Stimulated activated CD4-positive, alpha-beta T cell treated with anti-CD3 and anti-CD28 coated beads, Interleukin-1b, Interleukin-23, amount 100 ng/mL, for 48 hours (primary cell): ENCODE data around the gene PIP5KL1.
A peak's percentile ranks its signal among the peaks of the same experiment; 100 is the strongest.

ENCODE experiments used
- DNase-seq: peaks from one replicate; pipeline ENCODE4 v3.0.0-alpha.2; 2020

Gene PIP5KL1

DNA sequence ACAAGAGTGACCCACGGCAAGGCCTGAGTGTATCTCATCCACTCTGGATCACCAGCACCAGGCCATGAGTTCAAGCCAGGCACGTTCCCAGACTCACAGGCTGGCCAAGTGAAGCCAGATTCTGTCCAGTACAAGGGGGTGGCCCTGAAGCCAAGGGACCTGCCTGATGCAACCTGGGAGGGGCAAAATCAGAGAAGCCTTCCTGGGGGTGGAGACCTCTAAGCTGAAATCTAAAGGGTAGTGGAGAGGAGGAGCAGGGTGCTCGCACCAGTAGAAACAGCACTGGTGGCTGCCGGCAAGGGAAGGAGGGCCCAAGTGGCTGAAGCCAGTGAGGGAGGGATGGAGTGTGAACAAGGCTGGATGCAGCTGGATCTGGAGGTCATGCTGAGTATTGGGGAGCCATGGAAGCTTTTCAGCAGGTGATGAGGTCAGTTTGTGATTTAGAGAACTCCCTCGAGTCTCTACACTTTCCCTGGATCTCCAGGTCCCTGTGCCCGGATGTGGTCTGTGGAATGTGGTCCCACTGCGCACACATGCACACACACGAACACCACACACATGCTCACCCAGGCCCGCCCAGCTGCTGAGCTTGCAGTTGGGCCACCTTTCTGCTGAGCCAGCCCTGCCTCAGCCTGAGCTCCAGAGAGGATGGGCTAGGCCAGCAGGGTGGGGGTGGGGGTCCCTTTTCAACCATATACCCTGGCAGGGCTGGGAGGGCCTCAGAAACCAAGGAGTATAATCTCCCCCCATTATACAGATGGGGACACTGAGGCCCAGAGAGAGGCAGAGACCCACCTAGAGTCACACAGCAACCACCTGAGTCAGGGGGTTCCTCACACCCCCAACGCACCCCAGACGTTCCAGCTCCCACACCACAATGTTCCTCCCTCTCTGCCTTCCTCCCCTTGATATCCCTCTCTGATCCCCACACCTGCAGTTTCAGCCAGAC is 1.6 kb downstream of the PIP5KL1 start:
- DNase-seq = no peak

- no peak for DNase-seq
These were observed 2.4 kb downstream of the PIP5KL1 start for GRCh38 chr9:127927988-127928675.

- peak; percentile 70 for DNase-seq
These were observed 3.2 kb downstream of the PIP5KL1 start for GRCh38 chr9:127927201-127927987.

- no peak for DNase-seq
These were observed 3.7 kb downstream of the PIP5KL1 start for GRCh38 chr9:127926906-127927200.

GRCh38 chr9:127925959-127926905 is 4.3 kb downstream of the PIP5KL1 start:
- DNase-seq = no peak

DNA sequence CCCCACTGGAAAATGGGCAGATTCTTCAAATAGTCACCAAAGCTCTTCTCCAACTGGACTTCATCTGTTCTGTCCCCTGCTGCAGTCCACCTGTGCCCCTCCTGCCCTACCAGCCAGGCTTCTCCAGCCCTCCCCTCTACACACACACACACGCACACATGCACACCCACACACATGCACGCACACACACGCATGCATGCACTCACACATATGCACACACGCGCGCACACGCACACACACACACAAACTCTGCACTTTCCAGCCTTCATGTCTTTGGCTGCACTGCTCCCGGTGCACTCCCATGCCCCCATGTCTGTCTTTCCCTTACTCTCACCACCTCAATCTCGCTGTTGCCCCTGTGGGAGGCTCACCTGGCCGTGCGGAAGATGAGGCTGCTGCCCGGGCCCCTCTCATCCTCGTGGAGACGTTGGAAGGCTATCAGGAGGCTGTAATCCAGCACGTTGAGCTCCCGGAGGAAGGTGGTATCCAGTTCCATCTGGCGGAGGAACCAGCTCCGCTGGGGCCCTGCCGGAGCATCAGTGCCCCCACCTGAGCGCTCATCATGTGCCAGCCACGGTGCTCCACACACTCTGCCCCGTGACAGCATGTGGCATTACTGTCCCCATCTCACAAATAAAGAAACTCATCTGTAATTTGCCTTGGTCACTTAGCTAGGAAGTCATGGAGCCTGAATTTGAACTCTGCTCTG is 5.7 kb downstream of the PIP5KL1 start:
- DNase-seq = no peak

GRCh38 chr9:127923771-127924170 is 6.8 kb downstream of the PIP5KL1 start:
- DNase-seq = no peak

GRCh38 chr9:127923046-127923445 is 7.5 kb downstream of the PIP5KL1 start:
- DNase-seq = no peak

- peak; percentile 73 for DNase-seq
These were observed 8.9 kb downstream of the PIP5KL1 start for GRCh38 chr9:127921557-127922120.

DNA sequence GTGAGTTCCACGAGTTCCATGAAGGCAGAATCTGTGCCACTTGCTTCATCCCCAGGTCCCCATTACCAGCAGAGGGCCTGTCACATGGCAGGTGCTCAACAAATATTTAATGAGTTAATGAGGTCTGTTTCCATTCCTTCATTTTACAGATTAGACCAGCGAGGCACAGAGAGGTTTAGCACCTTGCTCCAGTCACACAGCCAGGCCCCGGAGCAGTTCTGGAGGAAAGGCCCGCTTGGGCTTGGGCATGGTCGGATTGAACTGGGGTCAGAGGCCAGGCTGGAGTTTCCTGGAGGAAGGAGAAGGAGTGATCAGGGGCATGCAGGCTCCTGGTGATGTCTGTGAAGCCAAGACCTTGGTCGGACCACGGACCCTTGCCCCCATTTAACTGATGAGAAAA is 9.8 kb downstream of the PIP5KL1 start:
- no peak for DNase-seq

DNA sequence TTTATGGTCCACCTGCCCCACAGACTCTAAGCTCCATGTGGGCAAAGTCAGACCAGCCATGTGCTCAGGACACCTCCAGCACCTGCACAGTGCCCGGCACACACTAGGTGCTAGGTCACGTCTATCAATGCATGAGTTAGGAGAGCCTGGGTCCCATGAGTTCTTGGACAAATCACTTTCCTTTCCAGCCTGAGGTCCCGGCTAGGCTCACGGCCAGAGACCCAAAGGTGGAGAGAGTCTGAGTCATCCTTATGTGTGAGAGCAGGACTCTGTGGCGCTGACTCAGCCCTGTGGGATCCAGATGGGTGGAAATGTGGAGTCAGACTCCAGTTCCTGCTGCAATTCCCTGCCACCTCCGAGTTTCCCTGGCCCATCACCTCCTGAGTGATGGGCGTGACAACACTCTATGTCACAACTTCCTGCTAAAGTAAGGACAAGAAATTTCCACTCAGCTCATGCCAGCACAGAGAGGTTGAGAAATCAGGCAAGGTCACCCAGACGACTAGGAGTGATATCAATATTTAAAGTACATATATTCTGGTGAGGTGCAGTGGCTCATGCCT is 11.2 kb downstream of the PIP5KL1 start:
- peak; percentile 59 for DNase-seq

DNA sequence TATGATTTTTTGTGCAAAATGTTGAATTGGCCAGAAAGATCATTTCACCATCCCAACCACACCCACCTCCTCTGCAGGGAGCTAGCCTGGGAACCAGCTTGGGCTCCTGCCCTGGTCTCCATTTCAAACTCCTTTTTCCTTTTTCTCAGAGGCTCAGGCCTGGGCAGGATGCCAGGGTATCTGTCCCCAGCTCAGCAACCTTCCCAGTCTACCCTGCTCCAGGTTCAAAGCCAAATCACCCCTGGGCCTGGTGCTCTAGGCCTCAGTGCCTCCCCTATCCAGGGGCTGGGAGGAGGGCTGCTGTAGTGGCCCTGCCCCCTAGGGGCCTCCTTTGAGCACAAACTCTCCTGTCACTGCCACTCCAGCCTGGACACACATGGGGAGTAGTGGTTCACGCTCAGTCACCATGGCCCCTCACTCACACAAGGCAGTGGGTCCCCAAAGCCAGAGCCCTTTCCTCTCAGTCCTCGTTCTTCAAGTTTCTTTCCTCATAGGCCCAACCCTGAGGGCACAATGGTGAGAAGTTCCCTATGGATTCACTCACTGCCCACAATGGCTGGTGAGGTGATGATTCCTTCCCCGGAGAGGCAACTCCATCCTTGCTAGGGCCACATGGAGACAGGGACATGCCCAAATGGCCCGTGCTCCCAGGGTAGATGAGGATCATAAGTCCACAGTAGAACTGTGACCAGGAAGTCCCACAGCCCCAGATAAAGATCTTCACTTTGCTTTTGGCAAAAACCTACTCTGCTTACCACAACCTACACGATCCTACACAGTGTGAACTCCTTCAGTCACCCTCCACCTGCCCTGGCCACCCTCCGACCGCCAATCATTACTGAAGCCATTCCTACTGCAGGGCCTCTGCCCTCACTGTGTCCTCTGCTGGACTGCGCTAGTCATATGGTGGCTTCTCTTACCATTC is 12.1 kb downstream of the PIP5KL1 start:
- no peak for DNase-seq

DNA sequence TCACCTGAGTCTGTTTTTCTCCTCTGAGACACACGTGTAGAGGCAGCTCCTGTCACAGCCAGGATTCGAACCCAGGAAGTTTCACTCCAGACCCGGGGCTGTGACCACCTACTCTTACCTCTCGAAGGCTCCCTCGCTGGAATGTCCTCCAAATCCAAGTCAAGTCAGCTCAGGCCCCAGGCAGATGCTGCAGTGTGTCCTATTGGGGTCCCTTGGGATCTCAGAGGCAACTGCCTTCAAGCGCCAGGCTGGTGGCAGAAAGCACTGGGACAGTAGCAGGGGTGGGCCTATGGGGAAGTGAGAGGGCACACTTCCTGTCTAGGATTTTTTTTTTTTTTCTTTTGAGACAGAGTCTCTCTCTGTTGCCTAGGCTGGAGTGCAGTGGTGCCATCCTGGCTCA is 13.0 kb downstream of the PIP5KL1 start:
- no peak for DNase-seq

- DNase-seq = peak; percentile 93
These were observed 13.6 kb downstream of the PIP5KL1 start, which contains the start of gene ST6GALNAC4 for GRCh38 chr9:127916720-127917581. TSS of gene ST6GALNAC4 (minus strand) at chr9:127917041. CDS start at chr9:127916419, 622 bp downstream.

DNA sequence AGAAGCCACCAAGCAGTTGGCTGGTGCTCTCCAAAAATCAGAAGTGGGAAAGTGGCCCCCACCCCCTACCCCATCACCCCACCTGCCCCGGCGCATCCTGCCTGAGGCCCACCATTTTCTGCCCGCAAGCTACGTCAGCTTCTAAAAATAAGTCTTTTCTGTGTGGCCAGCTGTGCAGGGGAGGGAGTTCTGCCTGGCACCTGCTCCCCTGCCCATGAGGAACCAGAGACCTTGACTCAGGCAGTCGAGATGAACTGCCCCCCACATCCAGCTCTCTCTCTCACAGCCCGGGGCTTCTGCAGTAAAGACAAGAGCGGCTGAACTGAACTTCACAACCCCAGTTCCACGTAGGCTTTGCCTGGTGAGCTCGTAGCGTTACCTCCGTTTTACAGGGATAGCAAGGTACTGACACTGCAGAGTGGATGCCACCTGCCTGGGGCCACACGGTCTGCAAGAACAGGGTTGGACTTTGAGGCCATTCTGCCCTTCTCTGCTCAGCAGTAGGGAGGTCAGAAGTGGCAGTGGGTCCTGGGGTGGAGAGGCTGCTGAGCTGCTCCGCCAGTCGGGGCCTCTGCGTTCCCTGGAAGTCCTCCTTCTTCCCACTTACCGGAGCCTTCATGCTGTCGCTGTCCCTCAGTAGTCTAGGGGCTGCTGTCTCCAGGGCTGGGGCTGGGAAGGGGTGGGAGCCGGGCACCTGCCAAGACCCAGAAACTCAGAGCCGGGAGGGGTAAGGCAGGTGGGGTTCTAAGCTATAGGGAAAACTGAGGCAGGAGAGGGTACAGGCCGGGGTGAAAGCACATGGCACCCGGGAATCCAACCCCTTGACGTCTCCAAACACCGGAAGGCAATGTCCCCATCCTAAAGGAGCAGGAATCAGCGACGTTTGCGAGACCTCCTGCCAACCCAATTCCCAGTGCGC is 14.5 kb downstream of the PIP5KL1 start:
- DNase-seq = no peak

GRCh38 chr9:127915325-127915752 is 15.2 kb downstream of the PIP5KL1 start:
- DNase-seq = no peak

DNA sequence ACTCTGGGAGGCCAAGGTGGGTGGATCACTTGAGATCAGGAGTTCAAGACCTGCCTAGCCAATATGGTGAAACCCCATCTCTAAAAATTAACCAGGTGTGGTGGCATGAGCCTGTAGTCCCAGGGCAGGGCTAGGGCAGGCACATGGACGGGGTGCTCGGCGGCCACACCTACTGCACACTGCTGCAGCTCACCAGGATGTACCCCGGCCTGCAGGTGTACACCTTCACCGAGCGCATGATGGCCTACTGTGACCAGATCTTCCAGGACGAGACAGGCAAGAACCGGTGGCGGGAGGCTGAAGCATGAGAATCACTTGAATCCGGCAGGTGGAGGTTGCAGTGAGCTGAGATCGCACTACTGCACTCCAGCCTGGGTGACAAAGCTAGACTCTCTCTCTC is 16.9 kb downstream of the PIP5KL1 start:
- no peak for DNase-seq
